IPS DF 19.7 (cell line): Measurements from ENCODE around the gene FOLR1.
A peak's percentile ranks its signal among the peaks of the same experiment; 100 is the strongest.

Experiments used
- DNase-seq: peaks from one replicate; pipeline ENCODE4 v3.0.0-alpha.2; 2013; ENCODE audit warnings: low read depth, low spot score

Gene FOLR1

DNA sequence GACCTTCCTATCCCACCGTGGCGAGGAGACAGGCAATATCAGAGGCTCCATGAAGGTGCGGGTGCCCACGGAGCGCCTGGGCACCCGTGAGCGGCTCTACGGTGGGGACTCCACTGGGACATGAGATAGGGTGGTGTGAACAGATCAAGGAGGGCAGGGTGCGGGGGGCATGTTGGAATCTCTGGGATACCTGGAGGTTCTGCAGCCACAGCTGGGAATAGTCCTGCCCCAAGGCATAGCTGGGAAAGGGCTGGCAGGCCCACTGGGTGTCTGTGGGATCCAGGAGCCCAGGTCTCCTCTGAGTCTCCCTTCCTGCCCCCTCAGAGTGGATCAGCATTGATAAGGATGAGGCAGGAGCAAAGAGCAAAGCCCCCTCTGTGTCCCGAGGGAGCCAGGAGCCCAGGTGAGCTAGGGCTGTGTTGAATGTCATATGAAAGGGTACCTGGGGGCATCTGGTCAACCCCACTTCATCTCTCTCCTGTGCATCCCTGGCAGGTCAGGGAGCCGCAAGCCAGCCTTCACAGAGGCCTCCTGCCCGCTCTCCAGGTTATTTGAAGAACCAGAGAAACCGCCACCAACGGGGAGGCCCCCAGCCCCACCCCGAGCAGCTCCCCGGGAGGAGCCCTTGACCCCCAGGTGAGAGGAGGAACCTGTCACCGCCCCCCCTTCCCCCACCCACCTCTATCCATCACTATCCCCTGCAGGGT, 43.6 kb downstream of the FOLR1 start:
- no peak for DNase-seq

DNA sequence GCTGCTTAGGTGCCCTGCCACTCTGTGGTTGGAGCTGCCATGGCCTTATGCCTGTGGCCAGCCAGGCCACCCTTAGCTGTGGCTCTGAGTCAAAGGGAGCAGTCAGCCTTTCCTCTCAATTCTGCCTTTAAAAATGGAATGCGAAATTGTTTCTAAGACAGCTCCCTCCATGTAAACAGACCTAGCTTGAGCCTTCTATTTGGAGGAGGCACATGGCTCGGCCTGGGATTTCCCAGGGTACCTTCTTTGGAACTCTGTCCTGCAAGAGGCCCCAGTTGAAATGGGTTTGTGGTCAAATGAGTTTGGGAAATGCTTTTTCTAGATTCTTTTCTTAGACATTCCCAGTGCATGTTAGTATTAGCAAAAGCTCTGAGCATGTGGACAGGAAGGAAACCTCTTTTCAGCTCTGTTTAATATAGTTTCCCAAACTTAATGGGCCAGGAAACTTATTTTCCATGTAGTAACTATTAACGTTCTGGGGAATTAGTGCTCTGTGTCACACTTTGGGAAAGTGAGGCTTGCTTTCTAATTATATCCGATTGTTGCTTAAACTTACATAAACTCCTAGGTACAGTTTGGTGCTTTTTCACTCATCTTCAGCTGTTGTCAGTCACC, 44.2 kb downstream of the FOLR1 start:
- DNase-seq, result no peak

DNA sequence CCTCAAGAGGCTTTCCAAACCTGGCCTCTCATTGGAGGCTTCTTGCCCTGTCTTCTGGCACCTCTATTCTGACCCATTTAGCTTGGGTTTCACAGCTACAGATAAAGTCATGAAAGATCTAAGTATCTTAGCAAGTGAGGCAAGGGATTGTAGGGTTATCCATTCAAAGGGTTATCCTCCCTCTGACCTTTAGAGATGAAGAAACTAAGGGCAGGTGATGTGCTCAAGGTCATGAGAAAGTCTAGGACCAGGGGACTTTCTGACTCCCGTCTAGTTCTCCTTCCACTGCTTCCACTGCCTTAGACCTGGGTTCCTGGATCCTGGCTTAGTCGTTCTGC, 44.8 kb downstream of the FOLR1 start:
- DNase-seq, result no peak

DNA sequence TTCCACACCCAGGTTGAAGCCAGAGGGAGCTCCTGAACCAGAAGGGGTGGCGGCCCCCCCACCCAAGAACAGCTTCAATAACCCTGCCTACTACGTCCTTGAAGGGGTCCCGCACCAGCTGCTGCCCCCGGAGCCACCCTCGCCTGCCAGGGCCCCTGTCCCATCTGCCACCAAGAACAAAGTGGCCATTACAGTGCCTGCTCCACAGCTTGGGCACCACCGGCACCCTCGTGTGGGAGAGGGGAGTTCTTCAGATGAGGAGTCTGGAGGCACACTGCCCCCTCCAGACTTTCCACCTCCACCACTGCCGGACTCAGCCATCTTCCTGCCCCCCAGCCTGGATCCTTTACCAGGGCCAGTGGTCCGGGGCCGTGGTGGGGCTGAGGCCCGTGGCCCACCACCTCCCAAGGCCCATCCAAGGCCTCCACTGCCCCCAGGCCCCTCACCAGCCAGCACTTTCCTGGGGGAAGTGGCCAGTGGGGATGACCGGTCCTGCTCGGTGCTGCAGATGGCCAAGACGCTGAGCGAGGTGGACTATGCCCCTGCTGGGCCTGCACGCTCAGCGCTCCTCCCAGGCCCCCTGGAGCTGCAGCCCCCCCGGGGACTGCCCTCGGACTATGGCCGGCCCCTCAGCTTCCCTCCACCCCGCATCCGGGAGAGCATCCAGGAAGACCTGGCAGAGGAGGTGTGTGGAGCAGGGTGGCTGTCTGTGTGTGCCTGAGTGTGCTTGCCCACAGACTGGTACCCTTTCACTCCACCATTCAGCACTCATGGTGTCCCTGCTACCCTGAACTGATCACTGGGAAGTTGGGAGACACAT, 45.4 kb downstream of the FOLR1 start:
- no peak for DNase-seq

DNA sequence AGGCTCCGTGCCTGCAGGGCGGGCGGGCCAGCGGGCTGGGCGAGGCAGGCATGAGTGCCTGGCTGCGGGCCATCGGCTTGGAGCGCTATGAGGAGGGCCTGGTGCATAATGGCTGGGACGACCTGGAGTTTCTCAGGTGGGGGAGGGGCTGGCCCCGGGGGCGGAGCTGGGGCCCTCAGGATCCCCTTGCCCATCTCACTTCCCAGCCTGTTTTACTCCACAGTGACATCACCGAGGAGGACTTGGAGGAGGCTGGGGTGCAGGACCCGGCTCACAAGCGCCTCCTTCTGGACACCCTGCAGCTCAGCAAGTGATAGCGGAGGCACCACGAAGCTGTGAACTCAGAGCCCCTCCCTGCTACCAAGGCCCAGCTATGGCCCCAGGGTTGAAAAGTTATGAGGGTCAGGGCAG, 46.1 kb downstream of the FOLR1 start:
- DNase-seq, result peak; percentile 84

DNA sequence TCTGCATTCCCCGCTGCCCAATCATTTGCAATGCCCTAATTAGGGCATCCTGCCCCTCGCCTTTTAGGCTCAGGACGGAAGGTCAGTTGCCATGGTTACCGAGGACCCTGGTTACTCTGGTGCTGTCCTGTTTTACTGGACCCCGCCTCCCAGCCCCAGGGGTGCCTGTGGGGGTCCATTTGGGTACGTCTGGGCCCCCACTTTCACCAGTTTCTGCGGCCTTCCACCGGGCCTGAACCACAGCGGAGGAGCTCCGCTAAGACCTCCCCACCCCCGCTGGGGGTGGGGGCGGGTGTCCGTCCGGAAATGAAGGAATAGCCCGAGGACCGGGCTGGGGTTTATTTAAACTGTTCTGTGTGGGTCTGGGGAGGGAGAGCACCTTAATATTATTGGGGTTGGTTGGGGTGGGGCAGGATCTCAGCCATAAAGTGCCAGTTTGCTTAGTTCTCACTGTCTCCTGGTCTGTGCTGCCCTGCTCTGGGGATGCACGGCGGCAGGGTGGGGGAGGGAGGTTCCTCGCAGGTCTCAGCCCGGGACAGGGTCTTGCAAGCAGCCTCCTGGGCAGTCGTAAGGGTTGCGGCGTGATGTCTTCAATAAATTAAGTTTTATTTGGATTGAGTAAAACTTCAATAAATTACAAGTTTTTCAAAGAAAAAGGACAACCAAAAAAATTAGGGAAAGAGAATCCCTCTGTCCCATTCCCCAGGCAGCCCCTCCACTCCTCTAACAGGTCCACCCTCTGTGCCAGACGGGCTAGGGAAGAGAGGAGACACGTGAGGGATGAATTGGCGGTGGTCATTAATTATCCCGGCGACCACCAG, 46.8 kb downstream of the FOLR1 start:
- DNase-seq, result no peak

DNA sequence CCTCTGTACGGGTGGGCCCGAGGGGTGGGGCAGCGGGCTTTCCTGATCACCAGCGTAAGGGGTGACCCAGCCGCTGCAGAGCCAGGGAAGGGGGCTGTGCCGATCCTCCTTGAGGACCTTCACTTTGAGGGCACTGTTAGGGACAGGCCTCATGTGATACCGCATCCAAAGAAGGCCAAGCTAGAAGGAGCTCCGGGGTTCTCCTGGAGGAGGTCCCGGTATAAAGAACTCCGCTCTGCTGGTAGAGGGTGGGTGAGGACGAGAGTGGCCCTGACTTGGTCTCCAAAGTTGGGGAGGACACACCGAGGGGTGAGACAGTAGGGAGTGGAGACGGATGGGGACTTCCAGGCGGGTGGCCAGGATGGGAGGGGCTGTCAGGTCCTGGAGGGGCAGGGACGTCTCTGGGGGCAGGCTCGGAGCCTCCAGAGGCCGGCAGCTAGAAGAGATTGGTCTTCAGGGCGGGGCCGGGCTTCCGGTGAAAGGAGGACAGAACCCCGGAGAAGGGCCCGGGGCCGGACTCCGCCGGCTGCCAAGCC, 47.4 kb downstream of the FOLR1 start:
- no peak for DNase-seq

DNA sequence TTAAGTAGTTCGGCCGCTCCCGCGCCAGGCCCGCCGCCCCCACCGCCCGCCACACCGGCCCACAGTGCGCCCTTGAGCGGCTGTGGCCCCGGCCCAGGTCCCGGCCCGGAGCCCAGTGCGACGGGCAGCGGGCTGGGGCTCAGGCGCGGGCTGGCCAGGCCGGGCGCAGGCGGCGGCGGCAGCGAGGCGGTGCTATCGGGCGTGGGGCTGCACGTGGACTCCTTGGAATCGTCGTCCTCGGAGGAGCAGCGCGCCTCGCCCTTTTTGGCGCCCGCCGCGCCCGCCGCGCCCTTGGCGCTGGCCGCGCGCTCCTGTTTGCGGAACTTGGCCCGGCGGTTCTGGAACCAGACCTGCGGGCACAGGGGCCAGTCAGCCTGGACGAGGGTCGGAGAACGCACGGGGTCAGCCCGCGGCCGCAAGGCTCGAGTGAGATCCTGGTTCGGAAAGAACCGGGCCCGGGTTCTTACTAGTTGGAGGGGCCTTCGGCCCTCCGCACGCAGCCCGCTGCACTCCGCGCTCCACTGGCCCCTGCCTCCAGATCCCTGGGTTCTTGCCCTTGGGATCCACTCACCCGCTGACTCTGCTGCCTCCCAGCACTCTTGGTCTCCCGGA, 48.0 kb downstream of the FOLR1 start:
- DNase-seq, result no peak

DNA sequence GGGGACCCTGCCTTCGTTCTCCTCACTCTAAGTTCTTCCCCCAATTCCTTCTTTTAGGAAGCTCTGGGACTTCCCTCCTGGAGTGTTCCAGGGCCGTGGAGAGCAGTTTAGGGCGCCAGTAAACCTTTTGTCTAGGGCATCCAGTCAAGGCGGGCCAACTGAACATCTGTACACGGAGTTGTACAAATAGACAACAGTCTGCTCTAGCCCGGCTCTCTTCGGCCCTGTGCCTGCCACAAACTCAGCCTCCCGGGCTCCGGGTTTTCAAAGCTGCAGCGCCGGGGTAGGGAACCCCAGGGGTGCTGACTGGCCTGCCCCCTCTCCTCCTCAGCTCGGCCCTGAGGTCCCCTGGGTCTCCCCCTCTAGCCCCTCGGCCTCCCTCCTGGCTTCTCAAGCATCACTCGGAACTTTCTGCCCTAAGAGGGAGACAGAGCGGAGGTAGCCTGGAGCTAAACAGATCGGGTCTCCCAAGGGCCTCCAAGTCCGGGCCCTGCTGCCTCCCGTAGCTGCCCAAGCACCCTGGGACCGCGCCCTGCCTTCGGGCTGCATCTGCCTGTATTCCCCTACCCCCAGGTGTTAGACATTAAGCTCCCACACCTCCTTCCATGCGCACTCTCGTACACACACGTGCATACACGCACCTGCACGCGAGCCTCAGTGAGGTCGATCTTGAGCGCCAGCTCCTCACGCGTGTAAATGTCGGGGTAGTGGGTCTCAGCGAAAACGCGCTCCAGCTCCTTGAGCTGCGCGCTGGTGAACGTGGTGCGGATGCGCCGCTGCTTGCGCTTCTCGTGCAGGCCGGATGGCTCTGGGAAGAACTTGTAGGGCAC, 48.7 kb downstream of the FOLR1 start:
- no peak for DNase-seq

DNA sequence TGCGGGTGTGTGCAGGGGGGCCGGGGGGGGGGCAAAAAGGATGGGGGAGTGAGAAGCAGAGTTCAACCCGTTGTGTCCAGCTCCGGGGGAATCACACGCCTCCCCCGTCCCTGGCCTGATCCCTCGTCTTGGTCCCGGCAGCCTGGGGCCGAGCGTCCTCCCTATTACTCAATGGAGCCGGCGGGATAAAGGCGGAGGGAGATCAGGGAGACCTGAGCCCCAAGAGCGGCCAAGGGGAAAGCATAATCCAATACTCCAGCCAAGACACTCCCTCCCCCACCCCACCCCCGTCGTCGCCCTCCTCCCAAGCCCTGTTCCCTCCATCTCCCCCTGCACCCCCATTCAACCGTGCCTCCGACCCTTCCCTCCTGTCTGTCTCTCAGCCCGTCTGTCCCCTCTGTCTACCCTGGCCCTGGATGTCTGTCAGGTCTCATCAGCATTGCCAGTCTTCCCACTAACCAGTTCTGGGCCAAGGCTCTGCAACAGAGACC, 49.4 kb downstream of the FOLR1 start:
- DNase-seq, result no peak

DNA sequence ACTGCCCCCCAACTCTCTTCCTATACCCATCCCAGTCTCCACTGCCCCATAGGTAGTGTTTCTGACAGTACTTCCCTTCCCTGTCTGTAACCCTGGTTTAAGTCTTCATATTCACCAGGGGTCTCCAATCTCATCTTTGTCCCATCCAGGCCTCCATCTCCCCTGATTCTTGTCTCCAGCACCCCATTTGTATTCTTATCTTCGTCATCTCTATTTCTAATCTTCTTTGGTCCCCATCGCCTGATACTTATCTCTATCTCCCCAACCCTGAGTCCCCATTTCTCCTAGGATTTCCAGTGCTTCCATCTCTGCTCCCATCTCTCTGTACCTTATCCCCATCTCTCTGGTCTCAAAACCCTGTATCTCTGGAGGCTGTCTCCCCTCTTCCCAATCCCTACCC, 50.2 kb downstream of the FOLR1 start:
- no peak for DNase-seq

DNA sequence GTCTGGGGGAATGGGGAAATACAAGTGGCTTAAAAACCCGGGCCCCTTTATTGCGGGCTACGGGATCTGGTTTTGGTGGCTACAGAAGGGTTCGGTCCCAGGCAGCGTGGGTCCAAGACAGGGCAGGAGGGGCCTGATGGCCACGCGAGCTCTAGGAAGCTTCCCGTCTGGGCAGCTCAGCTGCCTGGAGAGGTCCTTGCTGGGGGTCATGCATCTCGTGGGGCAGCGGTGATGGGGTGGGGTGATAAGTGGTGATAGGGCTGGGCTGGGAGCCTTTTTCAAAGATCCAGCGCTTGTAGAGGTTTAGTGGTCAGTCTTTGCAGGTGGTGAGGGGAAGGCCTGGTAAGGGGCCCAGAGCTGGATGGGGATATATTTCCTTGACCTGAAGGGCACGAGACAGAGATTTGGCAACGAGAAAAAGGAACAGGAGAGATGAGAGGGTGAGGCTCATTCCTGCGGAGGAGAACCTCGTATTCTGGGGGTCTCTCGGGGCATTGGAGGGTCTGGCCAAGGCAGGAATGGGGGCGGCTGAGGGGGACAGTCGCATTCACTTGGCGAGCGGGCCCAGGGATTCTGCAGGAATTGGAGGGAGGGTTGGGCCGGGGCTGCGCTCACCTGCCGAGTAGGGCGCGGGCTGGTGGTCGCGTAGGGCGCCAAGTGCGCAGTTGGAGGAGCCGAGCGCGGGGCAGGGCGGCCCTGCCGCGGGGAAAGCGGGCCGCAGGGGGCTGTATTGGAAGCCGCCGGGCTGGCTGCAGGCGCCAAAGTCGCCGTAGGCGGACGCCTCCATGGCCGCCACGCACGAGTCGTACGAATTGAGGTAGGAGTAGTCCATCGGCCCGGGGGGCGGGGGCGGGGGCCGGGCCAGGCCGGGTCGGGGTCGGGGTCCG, 51.5 kb downstream of the FOLR1 start:
- DNase-seq, result no peak

DNA sequence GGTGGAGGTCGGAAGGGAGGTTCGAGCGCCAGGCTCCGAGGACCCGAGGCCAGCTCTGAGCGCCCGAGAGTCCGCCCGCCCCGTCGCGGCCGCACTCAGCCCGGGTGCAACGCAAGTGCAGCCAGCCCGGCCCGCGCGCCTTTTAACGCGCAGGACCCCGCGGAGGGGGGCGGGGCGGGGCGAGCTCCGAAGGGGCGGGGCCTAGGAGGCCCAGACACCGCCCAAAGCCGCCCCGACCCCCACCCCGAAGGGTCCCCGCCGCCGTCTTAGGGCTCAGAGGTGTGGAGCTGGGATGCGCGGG, 52.1 kb downstream of the FOLR1 start, which contains the start of gene PHOX2A:
PHOX2A (minus strand) TSS at position 117 of the 301 bp plus-strand sequence. CDS start 172 bp downstream, outside the sequence.
- no peak for DNase-seq

DNA sequence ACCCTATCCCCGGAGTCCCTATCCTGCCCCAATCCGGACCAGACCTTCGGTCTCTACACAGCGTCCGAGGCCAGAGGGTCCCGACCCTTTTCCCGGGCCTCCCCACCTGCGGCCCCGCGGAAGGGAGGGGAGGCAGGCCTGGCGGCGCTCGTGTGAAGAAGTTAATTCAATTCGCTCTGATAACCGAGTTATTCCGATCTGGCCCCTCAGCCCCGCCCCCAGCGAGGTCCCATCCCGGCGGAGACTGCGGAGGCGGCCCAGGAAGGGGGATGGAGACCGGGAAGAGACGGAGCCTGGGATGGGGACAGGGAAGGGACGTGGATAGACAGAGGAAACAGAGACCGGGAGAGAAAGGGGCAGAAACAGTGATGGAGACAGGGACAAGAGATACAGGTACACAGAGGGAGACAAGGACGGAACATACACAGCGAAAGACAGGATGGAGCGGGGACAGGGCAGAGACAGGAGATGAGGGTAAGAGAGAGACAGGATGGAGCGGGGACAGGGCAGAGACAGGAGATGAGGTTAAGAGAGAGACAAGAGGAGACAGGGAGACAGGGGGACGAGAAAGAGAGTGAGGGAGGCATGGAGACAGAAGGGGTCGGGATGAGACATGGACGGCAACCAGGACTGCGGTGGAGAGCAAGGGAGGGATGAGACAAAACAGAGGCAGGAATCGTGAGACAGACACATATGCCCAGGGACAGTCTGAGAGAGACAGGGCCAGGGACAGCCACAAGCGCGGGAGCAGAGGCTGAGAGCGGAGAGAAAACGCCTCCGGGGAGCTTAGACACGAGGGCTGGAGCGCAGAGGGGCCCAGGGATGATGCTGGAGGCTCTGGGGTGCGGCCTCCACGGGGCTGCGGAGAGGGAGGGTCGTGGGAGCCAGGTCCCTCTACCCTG, 52.7 kb downstream of the FOLR1 start:
- no peak for DNase-seq

DNA sequence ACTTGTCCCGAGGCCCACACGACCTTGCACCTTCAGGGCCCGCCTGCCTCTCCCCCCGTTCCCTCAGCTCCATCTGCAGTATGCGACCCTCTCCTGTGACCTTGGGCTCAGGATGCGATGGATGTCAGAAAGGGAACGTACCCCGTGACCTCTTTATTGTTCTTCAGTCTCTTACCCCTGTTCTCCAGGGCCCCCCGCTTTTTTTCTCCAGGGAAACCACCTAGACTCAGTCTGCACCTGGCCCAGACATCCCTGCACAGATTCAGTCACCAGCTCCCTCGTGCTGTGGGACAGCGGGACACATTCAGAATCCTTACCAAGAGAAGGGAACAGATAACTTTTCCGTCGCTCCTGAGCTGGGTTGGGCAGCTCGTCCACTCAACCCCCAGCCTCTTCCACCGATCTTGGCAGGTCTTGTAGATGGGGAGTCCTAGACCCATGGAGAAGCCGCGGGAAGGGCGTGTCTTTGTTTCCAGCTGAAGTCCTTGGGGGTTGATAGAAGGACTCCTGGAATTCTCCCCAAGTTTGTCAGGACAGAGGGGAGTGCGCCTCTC, 53.4 kb downstream of the FOLR1 start:
- no peak for DNase-seq
